GM12801 (cell line): Measurements from ENCODE around the gene MINDY4B.

Source experiments
- CTCF ChIP-seq: IDR thresholded peaks from one replicate; pipeline ENCODE4 v1.5.1; 2011; ENCODE audit warnings: control low read depth; ENCODE audit not compliant: insufficient read length; ENCODE audit errors: extremely low read depth

The MINDY4B gene

GRCh38 chr3:150871192-150871591 is 34.0 kb downstream of the MINDY4B start:
- no peak for TF ChIP-seq CTCF

GRCh38 chr3:150870406-150870805 is 34.8 kb downstream of the MINDY4B start:
- no peak for TF ChIP-seq CTCF

GRCh38 chr3:150868282-150868681 is 37.0 kb downstream of the MINDY4B start:
- TF ChIP-seq CTCF, result no peak

- no peak for TF ChIP-seq CTCF
These were observed 37.8 kb downstream of the MINDY4B start for GRCh38 chr3:150867434-150867833.

- no peak for TF ChIP-seq CTCF
These were observed 43.4 kb downstream of the MINDY4B start for GRCh38 chr3:150861851-150862250.

GRCh38 chr3:150850191-150850590 is 55.0 kb downstream of the MINDY4B start:
- TF ChIP-seq CTCF, result no peak

GRCh38 chr3:150848864-150849263 is 56.4 kb downstream of the MINDY4B start:
- no peak for TF ChIP-seq CTCF

GRCh38 chr3:150847433-150847832 is 57.8 kb downstream of the MINDY4B start:
- no peak for TF ChIP-seq CTCF
